Neural cell (in vitro differentiated cells): ENCODE results near the gene COLEC12. TPM values are rescaled to one million over a fixed set of nuclear protein-coding genes. Genes with fewer than 3 reads are reported as not detected.

Source experiments
- H2AFZ ChIP-seq: fragments of 200-600, 300-800 bp; sonication (generic), shearing (Covaris generic); 2 replicates; pipeline ENCODE4 v1.6.0; 2014; ENCODE audit warnings: low read depth, mild to moderate bottlenecking, antibody characterized with exemption, low read length, moderate library complexity
- H3F3A ChIP-seq: fragments of 200-600 bp; shearing (Covaris generic); 2 replicates; pipeline ENCODE4 v1.6.1; 2016; ENCODE audit warnings: mild to moderate bottlenecking, moderate library complexity, mixed read lengths, antibody characterized with exemption, low read length; ENCODE audit not compliant: insufficient read depth, poor library complexity, severe bottlenecking
- H3K27ac ChIP-seq: fragments of 200-600, 300-800 bp; sonication (generic), shearing (Covaris generic); 2 replicates; pipeline ENCODE4 v1.5.1; 2014; ENCODE audit warnings: mild to moderate bottlenecking, low read length, moderate library complexity
- H3K27me3 ChIP-seq: fragments of 300-800, 200-600 bp; sonication (generic), shearing (Covaris generic); 2 replicates; pipeline ENCODE4 v1.6.0; 2014; ENCODE audit warnings: mild to moderate bottlenecking, low read depth, low read length, moderate library complexity; ENCODE audit not compliant: insufficient read depth
- H3K36me3 ChIP-seq: fragments of 300-800, 200-600 bp; sonication (generic), shearing (Covaris generic); 2 replicates; pipeline ENCODE4 v1.5.1; 2014; ENCODE audit warnings: mild to moderate bottlenecking, antibody characterized with exemption, low read length, moderate library complexity; ENCODE audit not compliant: insufficient read depth
- H3K4me2 ChIP-seq: fragments of 300-800, 200-600 bp; sonication (generic), shearing (Covaris generic); 2 replicates; pipeline ENCODE4 v1.6.0; 2014; ENCODE audit warnings: mild to moderate bottlenecking, low read length
- H3K4me3 ChIP-seq: fragments of 300-800, 200-600 bp; sonication (generic), shearing (Covaris generic); 2 replicates; pipeline ENCODE4 v1.5.1; 2014; ENCODE audit warnings: mild to moderate bottlenecking, low read length, moderate library complexity
- H3K79me2 ChIP-seq: fragments of 200-600 bp; shearing (Covaris generic); replicated peaks from 2 replicates; pipeline ENCODE4 v1.6.0; 2014; ENCODE audit warnings: mild to moderate bottlenecking, low read length, moderate library complexity; ENCODE audit not compliant: insufficient read depth
- H3K9ac ChIP-seq: fragments of 300-800, 200-600 bp; sonication (generic), shearing (Covaris generic); 2 replicates; pipeline ENCODE4 v1.6.1; 2016; ENCODE audit warnings: mild to moderate bottlenecking, low read length, mixed read lengths
- H3K9me2 ChIP-seq: fragments of 200-600 bp; shearing (Covaris generic); 2 replicates; pipeline ENCODE4 v1.6.1; 2016; ENCODE audit warnings: mild to moderate bottlenecking, low read length, mixed read lengths; ENCODE audit not compliant: insufficient read depth
- H3K9me3 ChIP-seq: fragments of 200-600, 300-800 bp; sonication (generic), shearing (Covaris generic); 2 replicates; pipeline ENCODE4 v1.6.1; 2016; ENCODE audit warnings: mild to moderate bottlenecking, mixed run types, low read length, moderate library complexity, mixed read lengths
- H4K20me1 ChIP-seq: fragments of 200-600 bp; shearing (Covaris generic); 2 replicates; pipeline ENCODE4 v1.6.1; 2016; ENCODE audit warnings: mild to moderate bottlenecking, mixed run types; ENCODE audit not compliant: insufficient read depth
- CTCF ChIP-seq: fragments of 450-650 bp; IDR thresholded peaks from 2 replicates; pipeline ENCODE4 v1.5.1; 2014; ENCODE audit warnings: antibody characterized with exemption, mild to moderate bottlenecking, moderate library complexity; ENCODE audit not compliant: poor library complexity, severe bottlenecking
- EP300 ChIP-seq: fragments of 450-650 bp; conservative IDR thresholded peaks from 2 replicates; pipeline ENCODE4 v1.6.1; 2014; ENCODE audit warnings: antibody characterized with exemption, mild to moderate bottlenecking, moderate library complexity; ENCODE audit not compliant: poor library complexity, severe bottlenecking
- EZH2 ChIP-seq: fragments of 200-600, 300-800 bp; shearing (Covaris generic), sonication (generic); IDR thresholded peaks from 2 replicates; pipeline ENCODE4 v1.6.1; 2014; ENCODE audit warnings: antibody characterized with exemption, low read length, borderline replicate concordance, mild to moderate bottlenecking; ENCODE audit not compliant: insufficient read depth, poor library complexity, severe bottlenecking
- MXI1 ChIP-seq: fragments of 450-650 bp; conservative IDR thresholded peaks from 2 replicates; pipeline ENCODE4 v1.6.1; 2014; ENCODE audit warnings: antibody characterized with exemption, mild to moderate bottlenecking; ENCODE audit not compliant: poor library complexity, severe bottlenecking
- POLR2AphosphoS5 ChIP-seq: IDR thresholded peaks from 2 replicates; pipeline ENCODE4 v1.6.1; 2012
- RAD21 ChIP-seq: fragments of 450-650 bp; conservative IDR thresholded peaks from 2 replicates; pipeline ENCODE4 v1.6.1; 2014; ENCODE audit warnings: antibody characterized with exemption, mild to moderate bottlenecking, moderate library complexity
- REST ChIP-seq: IDR thresholded peaks from 2 replicates; pipeline ENCODE4 v1.6.1; 2012; ENCODE audit warnings: borderline replicate concordance
- SMC3 ChIP-seq: fragments of 450-650 bp; conservative IDR thresholded peaks from 2 replicates; pipeline ENCODE4 v1.6.1; 2014; ENCODE audit warnings: antibody characterized with exemption, mild to moderate bottlenecking, moderate library complexity; ENCODE audit not compliant: poor library complexity
- TAF1 ChIP-seq: IDR thresholded peaks from 2 replicates; pipeline ENCODE4 v1.6.1; 2012; ENCODE audit warnings: low read depth
- polyA plus RNA-seq: library from polyadenylated mRNA; depleted of rRNA; stranded (reverse); fragments of >200 nt; gene quantifications from 2 replicates; pipeline ENCODE4 v1.2.3, GENCODE V29; 2014

Gene COLEC12
- polyA plus RNA-seq, 1 donor from 2014 or later, result 0.42 TPM

- Histone ChIP-seq H3F3A (no peaks in the 10 kb centered on the region), H3K27me3 (no peaks in the 10 kb centered on the region), H3K79me2 (no peaks in the 10 kb centered on the region), H3K4me3 (no peak overlapping the region), H3K9me2 (no peaks in the 10 kb centered on the region), H2AFZ (no peak overlapping the region), H3K27ac (no peak overlapping the region), H3K9ac (no peak overlapping the region), H3K36me3 (no peaks in the 10 kb centered on the region), H3K9me3 (no peaks in the 10 kb centered on the region), H3K4me2 (no peak overlapping the region), H4K20me1 (no peaks in the 10 kb centered on the region)
- TF ChIP-seq POLR2AphosphoS5 (no peak), MXI1 (no peak), RAD21 (no peak), CTCF (no peak), REST (no peak), TAF1 (no peak), EZH2 (no peak), SMC3 (no peak), EP300 (no peak)
Observed at GRCh38 chr18:407626-408224, 92.8 kb downstream of the COLEC12 start.

- Histone ChIP-seq H3K9me2 (no peaks in the 10 kb centered on the region), H3K36me3 (no peaks in the 10 kb centered on the region), H4K20me1 (no peaks in the 10 kb centered on the region), H3K4me3 (no peak overlapping the region), H3K27me3 (no peaks in the 10 kb centered on the region), H3K79me2 (no peaks in the 10 kb centered on the region), H3K4me2 (no peak overlapping the region), H3K27ac (no peak overlapping the region), H3K9ac (no peak overlapping the region), H3F3A (no peaks in the 10 kb centered on the region), H2AFZ (no peak overlapping the region), H3K9me3 (no peaks in the 10 kb centered on the region)
- no peak for TF ChIP-seq SMC3
- TF ChIP-seq REST, result no peak
- TF ChIP-seq MXI1, result no peak
- no peak for TF ChIP-seq RAD21
- TF ChIP-seq EP300, result no peak
- no peak for TF ChIP-seq TAF1
- TF ChIP-seq EZH2, result no peak
- no peak for TF ChIP-seq CTCF
- no peak for TF ChIP-seq POLR2AphosphoS5
Observed at GRCh38 chr18:407191-407590, 93.3 kb downstream of the COLEC12 start.
